Neuronal stem cell (in vitro differentiated cells): ENCODE data around the gene TIE1.
A peak's percentile ranks its signal among the peaks of the same experiment; 100 is the strongest.

Experiments
- DNase-seq: peaks from one replicate; pipeline ENCODE4 v3.0.0-alpha.2; 2013; ENCODE audit warnings: low spot score
- H2AFZ ChIP-seq: one replicate; pipeline ENCODE4 v1.6.1; 2013; ENCODE audit warnings: mild to moderate bottlenecking, low read length, inconsistent platforms
- H2AK5ac ChIP-seq: 2 replicates; pipeline ENCODE4 v1.6.1; 2013; ENCODE audit warnings: low read depth, mild to moderate bottlenecking, inconsistent platforms, low read length, moderate library complexity, mixed read lengths
- H2BK120ac ChIP-seq: 2 replicates; pipeline ENCODE4 v1.6.1; 2013; ENCODE audit warnings: low read depth, mild to moderate bottlenecking, inconsistent platforms, low read length, moderate library complexity, mixed read lengths
- H2BK12ac ChIP-seq: one replicate; pipeline ENCODE4 v1.6.1; 2013; ENCODE audit warnings: low read length, inconsistent platforms
- H2BK15ac ChIP-seq: 2 replicates; pipeline ENCODE4 v1.6.1; 2013; ENCODE audit warnings: mild to moderate bottlenecking, low read length, inconsistent platforms, mixed read lengths
- H2BK5ac ChIP-seq: one replicate; pipeline ENCODE4 v1.6.1; 2013; ENCODE audit warnings: inconsistent platforms, mild to moderate bottlenecking, low read length, moderate library complexity
- H3K14ac ChIP-seq: one replicate; pipeline ENCODE4 v1.6.1; 2013; ENCODE audit warnings: low read length, inconsistent platforms
- H3K18ac ChIP-seq: 2 replicates; pipeline ENCODE4 v1.6.1; 2013; ENCODE audit warnings: low read length, inconsistent platforms
- H3K23ac ChIP-seq: 2 replicates; pipeline ENCODE4 v1.6.1; 2013; ENCODE audit warnings: low read depth, mild to moderate bottlenecking, mixed read lengths, low read length, inconsistent platforms; ENCODE audit not compliant: poor library complexity
- H3K27ac ChIP-seq: replicated peaks from 3 replicates; pipeline ENCODE4 v1.5.1; 2013; ENCODE audit warnings: low read length, inconsistent platforms
- H3K27me3 ChIP-seq, 3 experiments: 2 replicates each; pipeline ENCODE4 v1.6.1; 2013; ENCODE audit warnings: low read length in 3 of 3, mild to moderate bottlenecking in 2 of 3, inconsistent platforms in 1 of 3, low read depth in 1 of 3, mixed read lengths in 1 of 3, moderate library complexity in 1 of 3; ENCODE audit not compliant: control insufficient read depth in 3 of 3, insufficient read depth in 3 of 3
- H3K36me3 ChIP-seq, 2 donors: replicated peaks in 1 of 2; 2 replicates each; pipeline ENCODE4 v1.6.1; 2013; ENCODE audit warnings: low read length in 2 of 2; ENCODE audit not compliant: control insufficient read depth in 2 of 2, insufficient read depth in 2 of 2
- H3K4ac ChIP-seq: 2 replicates; pipeline ENCODE4 v1.6.1; 2013; ENCODE audit warnings: inconsistent platforms, mild to moderate bottlenecking, low read length, moderate library complexity
- H3K4me1 ChIP-seq, 2 donors: 1 replicate in 1 of 2; 2 replicates in 1 of 2; pipeline ENCODE4 v1.6.1; 2013; ENCODE audit warnings: low read length in 2 of 2, low read depth in 1 of 2; ENCODE audit not compliant: control insufficient read depth in 2 of 2, insufficient read depth in 1 of 2
- H3K4me2 ChIP-seq: one replicate; pipeline ENCODE4 v1.6.1; 2013; ENCODE audit warnings: mild to moderate bottlenecking, low read length, inconsistent platforms; ENCODE audit not compliant: insufficient read depth, poor library complexity, severe bottlenecking
- H3K4me3 ChIP-seq, 2 donors: 2 replicates each; pipeline ENCODE4 v1.5.1; 2013; ENCODE audit warnings: low read length in 2 of 2, mild to moderate bottlenecking in 2 of 2, inconsistent platforms in 1 of 2, moderate library complexity in 1 of 2
- H3K79me1 ChIP-seq: one replicate; pipeline ENCODE4 v1.6.1; 2013; ENCODE audit warnings: low read depth, mild to moderate bottlenecking, inconsistent platforms, low read length, moderate library complexity
- H3K9ac ChIP-seq: one replicate; pipeline ENCODE4 v1.6.1; 2013; ENCODE audit warnings: mild to moderate bottlenecking, low read depth, low read length, inconsistent platforms; ENCODE audit not compliant: poor library complexity
- H3K9me3 ChIP-seq, 2 donors: replicated peaks in 1 of 2; 2 replicates each; pipeline versions ENCODE3 to v1.6.1; 2013; ENCODE audit warnings: low read length in 2 of 2, mild to moderate bottlenecking in 2 of 2, inconsistent platforms in 1 of 2, low read depth in 1 of 2, mixed read lengths in 1 of 2, moderate library complexity in 1 of 2; ENCODE audit not compliant: control insufficient read depth in 2 of 2, insufficient read depth in 1 of 2
- H4K8ac ChIP-seq: one replicate; pipeline ENCODE4 v1.6.1; 2013; ENCODE audit warnings: low read depth, mild to moderate bottlenecking, inconsistent platforms, low read length, moderate library complexity
- H4K91ac ChIP-seq: one replicate; pipeline ENCODE4 v1.6.1; 2013; ENCODE audit warnings: low read length, low read depth, mild to moderate bottlenecking, inconsistent platforms; ENCODE audit not compliant: poor library complexity
- WGBS, 2 donors: extraction: QIAGEN DNeasy Blood & Tissue Kit; methylation state at CpG; one replicate each; pipeline ENCODE4 v1.1.7; 2013; ENCODE audit warnings: missing lambda C conversion rate in 2 of 2, mixed read lengths in 1 of 2; ENCODE audit not compliant: insufficient read length in 2 of 2, insufficient replicate concordance in 1 of 2; ENCODE audit errors: extremely low coverage in 2 of 2; 5-methylcytosine and 5-hydroxymethylcytosine counted together

TIE1 gene

DNA sequence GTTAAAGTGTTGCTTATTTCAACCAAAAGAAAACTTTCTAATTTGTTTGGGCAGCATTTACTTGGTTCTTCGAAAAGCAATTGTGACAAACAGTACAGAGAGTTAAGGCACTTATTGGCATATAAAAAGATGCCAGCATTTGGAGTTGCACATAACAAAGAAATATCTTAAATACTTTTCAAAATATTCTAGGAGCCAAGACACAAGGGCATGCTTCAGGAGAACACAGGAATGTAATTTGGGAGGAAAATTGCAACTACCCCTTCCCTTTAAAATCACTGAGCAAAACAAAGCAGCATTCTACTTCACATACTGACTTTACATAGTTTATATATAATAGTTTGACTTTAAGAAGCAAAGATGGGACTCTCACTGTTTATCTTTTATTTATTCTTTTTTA lies 4.6 kb upstream of the TIE1 start:
- Histone ChIP-seq H3K27ac (no peak overlapping the region), H3K14ac (no peak overlapping the region), H3K79me1 (no peaks in the 10 kb centered on the region), H3K4ac (no peak overlapping the region), H2BK120ac (no peak overlapping the region), H3K9me3 (no peaks in the 10 kb centered on the region), H2BK15ac (no peak overlapping the region), H2AK5ac (no peak overlapping the region), H3K9ac (no peak overlapping the region), H4K8ac (no peak overlapping the region), H4K91ac (no peak overlapping the region), H2BK12ac (no peak overlapping the region), H2BK5ac (no peak overlapping the region), H3K27me3 (no peaks in the 10 kb centered on the region), H3K4me2 (no peak overlapping the region), H2AFZ (peak overlapping the region; percentile 62), H3K18ac (no peak overlapping the region), H3K23ac (no peak overlapping the region), H3K4me1 (peaks cover 9 to 22% of the 10 kb centered on the region in 2 donors), H3K36me3 (no peaks in the 10 kb centered on the region), H3K4me3 (no peak overlapping the region)
- WGBS, 2 donors: no CpG with 5 or more reads among the region's 1 CpG
- DNase-seq: no peak

GRCh38 chr1:43298055-43298454 lies 2.7 kb upstream of the TIE1 start:
- H3K4me1 ChIP-seq: peaks cover 9 to 22% of the 10 kb centered on the region in 2 donors

DNA sequence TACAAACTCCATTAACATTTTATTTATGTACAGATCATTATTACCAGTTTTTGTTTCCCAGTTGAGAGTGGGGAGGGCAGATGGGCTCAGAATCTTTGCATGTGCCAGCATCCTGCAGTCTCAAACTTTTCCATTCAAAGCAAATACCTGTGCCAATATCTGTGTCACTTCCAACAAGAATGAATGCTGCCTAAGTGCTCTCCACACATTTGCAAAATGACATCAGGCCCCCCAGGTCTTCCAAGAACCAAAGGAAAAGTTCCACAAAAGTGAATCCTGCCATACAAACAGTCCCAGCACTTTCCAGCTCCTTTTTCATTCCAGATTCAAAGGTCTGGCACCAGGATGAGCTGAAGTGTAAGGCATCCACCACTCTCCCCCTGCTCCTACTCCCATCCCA lies 1.7 kb upstream of the TIE1 start:
- Histone ChIP-seq H2BK120ac (no peak overlapping the region), H3K14ac (no peak overlapping the region), H3K4ac (no peak overlapping the region), H2BK12ac (no peak overlapping the region), H3K36me3 (no peaks in the 10 kb centered on the region), H3K4me2 (no peak overlapping the region), H2BK5ac (no peak overlapping the region), H3K4me1 (peaks cover 11 to 22% of the 10 kb centered on the region in 2 donors), H2AK5ac (no peak overlapping the region), H3K27ac (no peak overlapping the region), H3K18ac (no peak overlapping the region), H3K9me3 (no peaks in the 10 kb centered on the region), H2AFZ (peak overlapping the region; percentile 54), H3K79me1 (no peaks in the 10 kb centered on the region), H3K23ac (no peak overlapping the region), H2BK15ac (no peak overlapping the region), H3K9ac (no peak overlapping the region), H4K91ac (no peak overlapping the region), H3K27me3 (peaks cover 0 to 2% (median 0%) of the 10 kb centered on the region in 3 experiments), H3K4me3 (no peak overlapping the region), H4K8ac (no peak overlapping the region)
- DNase-seq: no peak

More at GRCh38 chr1:43298055-43298454, 2.7 kb upstream of the TIE1 start:
- H3K4me2 ChIP-seq: no peak overlapping the region
- no peak overlapping the region for H3K14ac ChIP-seq
- no peak overlapping the region for H4K91ac ChIP-seq
- H3K23ac ChIP-seq: no peak overlapping the region
- no peaks in the 10 kb centered on the region for H3K79me1 ChIP-seq
- H3K36me3 ChIP-seq: no peaks in the 10 kb centered on the region
- no peak overlapping the region for H2BK120ac ChIP-seq
- H2BK12ac ChIP-seq: no peak overlapping the region
- H3K4ac ChIP-seq: no peak overlapping the region
- H3K4me3 ChIP-seq: no peak overlapping the region
- no peak overlapping the region for H2BK5ac ChIP-seq
- WGBS, 2 donors: no CpG with 5 or more reads among the region's 1 CpG
- no peak overlapping the region for H2AK5ac ChIP-seq
- no peak overlapping the region for H4K8ac ChIP-seq
- H3K9ac ChIP-seq: no peak overlapping the region
- H3K27me3 ChIP-seq: no peaks in the 10 kb centered on the region
- H3K18ac ChIP-seq: no peak overlapping the region
- H2AFZ ChIP-seq: no peak overlapping the region
- H3K9me3 ChIP-seq: no peaks in the 10 kb centered on the region
- no peak overlapping the region for H2BK15ac ChIP-seq
- no peak for DNase-seq
- no peak overlapping the region for H3K27ac ChIP-seq

DNA sequence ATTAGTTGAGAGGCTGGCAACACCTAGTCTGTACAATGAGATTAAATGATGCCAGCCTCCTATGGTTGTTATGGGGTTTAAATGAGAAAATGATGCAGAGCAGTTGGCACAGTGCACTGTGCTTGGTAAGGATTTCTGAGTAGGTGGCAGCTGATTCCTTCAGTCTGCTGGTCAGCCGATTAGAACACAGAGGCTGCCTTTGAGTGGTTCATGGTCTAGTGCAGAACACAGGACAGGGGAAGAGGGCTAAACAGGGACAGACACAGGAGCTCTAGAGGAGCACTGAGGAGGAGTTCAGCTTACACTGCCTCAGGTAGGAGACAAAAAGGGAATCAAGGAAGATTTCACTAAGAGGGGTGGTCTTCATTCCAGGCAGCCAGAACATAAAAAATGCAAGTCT lies 1.4 kb downstream of the TIE1 start:
- Histone ChIP-seq H3K4me1 (peaks cover 7 to 8% of the 10 kb centered on the region in 2 donors), H3K27me3 (peaks cover 0 to 2% (median 0%) of the 10 kb centered on the region in 3 experiments), H2AFZ (no peak overlapping the region), H3K4me3 (no peak overlapping the region), H3K79me1 (no peaks in the 10 kb centered on the region), H3K9ac (no peak overlapping the region), H2BK120ac (no peak overlapping the region), H3K14ac (no peak overlapping the region), H3K9me3 (no peaks in the 10 kb centered on the region), H2BK12ac (no peak overlapping the region), H3K4me2 (no peak overlapping the region), H3K23ac (no peak overlapping the region), H3K36me3 (no peaks in the 10 kb centered on the region), H3K18ac (no peak overlapping the region), H2BK5ac (no peak overlapping the region), H2AK5ac (no peak overlapping the region), H3K4ac (no peak overlapping the region), H4K91ac (no peak overlapping the region), H3K27ac (no peak overlapping the region), H4K8ac (no peak overlapping the region), H2BK15ac (no peak overlapping the region)
- DNase-seq: no peak
- no CpG with 5 or more reads among the region's 1 CpG for WGBS, 2 donors
